Measurements from ENCODE around the gene CBARP. TPM values are rescaled to one million over a fixed set of nuclear protein-coding genes. Genes with fewer than 3 reads are reported as not detected.
"Not testable (repeated sequence)": the region's sequence is repeated elsewhere in the genome, so short reads cannot be mapped to it uniquely, and the experiment has no call there.

CBARP gene
- polyA plus RNA-seq, 1 donor = 1.4 TPM

DNA sequence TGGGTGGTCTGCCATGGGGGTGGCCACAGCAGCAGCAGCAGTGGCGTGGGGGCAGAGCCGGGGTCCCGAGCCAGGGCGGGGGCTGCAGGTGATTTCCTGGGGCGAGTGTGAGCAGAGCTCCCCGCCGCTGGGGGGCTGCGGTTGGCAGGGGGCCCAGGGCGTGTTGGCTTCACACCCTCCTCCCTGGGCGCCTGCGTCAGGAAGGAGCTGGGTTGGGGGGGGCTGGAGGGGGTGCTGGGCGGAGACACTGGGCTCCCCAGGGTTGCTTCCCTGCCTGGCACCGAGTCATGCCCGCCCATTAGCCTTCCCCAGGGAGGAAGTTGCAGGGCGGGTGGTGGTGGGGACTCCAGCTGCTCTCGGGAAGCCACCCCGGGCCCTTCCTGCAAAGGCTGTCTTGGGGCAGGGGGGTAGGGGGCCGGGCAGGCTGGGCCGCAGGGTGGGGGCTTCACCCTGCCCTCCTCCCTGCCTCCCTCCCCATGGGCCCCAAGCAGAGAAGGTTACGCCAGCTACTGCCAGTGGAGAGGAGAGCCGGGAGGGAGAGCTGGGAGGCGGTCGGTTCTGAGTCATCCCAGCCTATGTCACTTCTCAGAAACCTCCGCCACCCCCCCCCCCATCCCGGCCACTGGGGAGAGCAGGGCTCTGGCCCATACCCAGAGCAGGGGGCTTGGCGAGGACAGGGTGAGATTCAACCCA lies 15.2 kb upstream of the CBARP start:
- DNase-seq = no peak

GRCh38 chr19:1252221-1252820 lies 14.5 kb upstream of the CBARP start:
- no peak for DNase-seq

DNA sequence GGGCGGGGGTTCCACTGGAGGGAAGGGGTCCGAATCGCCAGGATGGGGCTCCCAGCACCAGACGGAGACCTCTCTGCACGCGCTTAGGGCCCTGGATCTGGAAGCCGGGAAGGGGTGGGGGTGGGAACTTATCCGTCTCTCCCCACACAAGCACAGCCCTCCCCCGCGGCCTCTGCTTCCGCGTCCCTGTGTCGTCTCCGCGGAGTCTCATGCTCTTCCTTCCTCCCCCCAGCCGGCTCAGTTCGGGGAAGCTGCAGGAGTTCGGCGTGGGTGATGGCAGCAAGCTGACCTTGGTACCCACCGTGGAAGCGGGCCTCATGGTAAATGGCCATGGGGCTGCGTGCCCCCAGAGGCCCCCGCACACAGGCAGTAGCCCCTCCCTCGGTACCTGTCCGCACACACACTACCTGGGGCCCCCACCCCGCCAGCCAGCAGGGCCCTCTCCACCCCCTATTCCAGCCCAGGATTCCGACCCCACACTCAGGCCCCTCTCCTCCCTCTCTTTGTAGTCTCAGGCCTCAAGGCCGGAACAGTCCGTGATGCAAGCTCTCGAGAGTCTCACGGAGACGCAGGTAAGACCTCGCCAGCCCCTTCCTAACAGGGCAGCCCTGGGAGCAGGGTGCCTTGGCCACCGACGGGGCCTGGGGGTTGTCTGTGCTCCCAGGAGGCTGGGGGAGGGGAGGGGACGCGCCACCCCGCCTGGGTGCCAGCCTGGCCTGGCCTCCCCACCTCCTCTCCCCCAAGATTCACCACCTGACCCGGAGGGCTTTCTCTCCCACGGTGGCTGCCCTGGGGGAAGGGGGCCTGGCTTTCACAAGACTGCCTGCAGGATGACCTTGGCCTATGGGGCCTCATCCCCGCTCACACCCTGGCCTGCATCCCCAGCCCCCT lies 13.8 kb upstream of the CBARP start:
- no peak for DNase-seq

DNA sequence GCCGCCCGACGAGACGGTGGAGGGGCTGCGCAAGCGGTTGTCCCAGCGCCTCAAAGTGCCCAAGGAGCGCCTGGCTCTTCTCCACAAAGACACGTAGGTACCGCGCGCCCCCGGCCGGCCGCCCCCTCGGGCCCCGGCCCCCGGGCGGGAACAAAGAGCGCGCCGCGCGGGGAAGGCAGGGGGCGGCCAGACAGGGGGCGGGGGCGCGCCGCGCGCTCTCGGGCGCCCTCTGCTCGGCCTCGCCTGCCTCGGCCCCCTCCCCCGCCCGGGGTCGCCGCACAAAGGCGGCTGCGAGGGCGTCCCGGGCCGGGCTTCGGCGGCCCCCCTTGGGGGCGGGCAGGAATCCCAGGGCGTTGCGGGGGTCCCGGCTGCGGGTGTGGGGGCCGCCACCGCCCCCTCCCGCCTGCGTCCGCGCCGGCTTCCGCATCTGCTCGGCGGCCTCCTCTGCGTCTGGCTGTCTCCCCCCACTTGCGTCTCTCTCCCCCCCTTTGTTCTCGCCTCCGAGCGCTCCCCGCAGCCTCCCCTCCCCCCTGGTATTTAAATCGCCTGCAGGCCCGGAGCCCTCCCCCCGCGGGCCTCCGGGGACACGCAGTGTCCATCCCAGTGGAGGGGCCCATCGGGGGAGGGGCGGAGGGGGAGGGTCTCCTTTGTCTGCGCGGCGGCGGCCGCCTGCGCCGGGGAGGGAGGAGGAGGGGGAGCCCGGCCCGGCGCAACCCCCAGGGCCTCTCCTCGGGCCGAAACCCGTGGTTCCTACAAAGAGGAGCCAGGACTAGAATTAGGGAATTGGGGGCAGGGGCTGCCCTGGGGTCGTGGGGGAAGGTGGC lies 12.8 kb upstream of the CBARP start:
- no peak for DNase-seq

- no peak for DNase-seq
These were observed 12.2 kb upstream of the CBARP start for GRCh38 chr19:1249990-1250436.

GRCh38 chr19:1249298-1249989 lies 11.6 kb upstream of the CBARP start:
- peak; percentile 97 for DNase-seq

- DNase-seq = no peak
These were observed 11.0 kb upstream of the CBARP start for GRCh38 chr19:1248786-1249297.

GRCh38 chr19:1248139-1248785 lies 10.5 kb upstream of the CBARP start, which contains the start of gene MIDN:
TSS of gene MIDN (plus strand) at chr19:1248583. CDS start at chr19:1250297, 1,714 bp downstream.
- DNase-seq = no peak

- no peak for DNase-seq
These were observed 9.9 kb upstream of the CBARP start for GRCh38 chr19:1247748-1248138.

- not testable (repeated sequence) for DNase-seq
These were observed 8.7 kb upstream of the CBARP start for GRCh38 chr19:1246265-1247087.

DNA sequence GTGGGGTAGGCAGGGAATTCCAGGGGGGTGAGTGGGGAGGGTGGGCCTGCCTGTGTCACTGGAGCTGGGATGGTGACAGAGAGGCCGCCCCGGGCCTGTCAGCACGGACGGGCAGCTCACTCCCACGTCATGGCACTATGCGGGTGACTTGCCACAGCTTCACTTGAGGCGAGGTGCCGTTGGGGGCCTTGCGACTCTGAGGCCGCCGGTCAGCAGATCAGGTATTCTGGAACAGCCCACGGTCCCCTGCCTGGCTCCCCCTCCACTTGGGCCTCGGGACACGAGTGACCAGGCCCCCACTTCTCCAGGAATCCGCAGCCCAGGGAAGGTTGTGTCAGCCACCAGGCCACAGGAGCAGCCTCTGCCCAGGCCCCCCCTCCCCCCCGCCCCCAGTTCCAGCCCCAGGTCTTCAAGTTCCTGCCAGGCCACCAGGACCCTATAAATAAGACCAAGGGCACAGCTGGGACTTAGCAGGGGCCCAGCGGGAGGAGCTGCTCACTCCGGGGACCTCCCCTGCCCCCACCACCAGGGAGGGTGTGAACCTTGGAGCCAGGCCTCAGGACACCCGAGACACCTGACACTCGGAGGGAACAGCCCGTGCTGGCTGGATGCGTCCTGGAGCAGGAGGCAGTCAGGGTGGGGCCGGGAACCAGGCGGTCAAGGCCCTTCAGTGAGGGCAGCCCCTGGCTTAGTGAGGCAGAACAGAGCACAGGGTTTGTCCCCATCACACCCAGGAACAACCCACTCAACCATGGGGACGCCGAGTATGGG lies 7.9 kb upstream of the CBARP start:
- DNase-seq = no peak

DNA sequence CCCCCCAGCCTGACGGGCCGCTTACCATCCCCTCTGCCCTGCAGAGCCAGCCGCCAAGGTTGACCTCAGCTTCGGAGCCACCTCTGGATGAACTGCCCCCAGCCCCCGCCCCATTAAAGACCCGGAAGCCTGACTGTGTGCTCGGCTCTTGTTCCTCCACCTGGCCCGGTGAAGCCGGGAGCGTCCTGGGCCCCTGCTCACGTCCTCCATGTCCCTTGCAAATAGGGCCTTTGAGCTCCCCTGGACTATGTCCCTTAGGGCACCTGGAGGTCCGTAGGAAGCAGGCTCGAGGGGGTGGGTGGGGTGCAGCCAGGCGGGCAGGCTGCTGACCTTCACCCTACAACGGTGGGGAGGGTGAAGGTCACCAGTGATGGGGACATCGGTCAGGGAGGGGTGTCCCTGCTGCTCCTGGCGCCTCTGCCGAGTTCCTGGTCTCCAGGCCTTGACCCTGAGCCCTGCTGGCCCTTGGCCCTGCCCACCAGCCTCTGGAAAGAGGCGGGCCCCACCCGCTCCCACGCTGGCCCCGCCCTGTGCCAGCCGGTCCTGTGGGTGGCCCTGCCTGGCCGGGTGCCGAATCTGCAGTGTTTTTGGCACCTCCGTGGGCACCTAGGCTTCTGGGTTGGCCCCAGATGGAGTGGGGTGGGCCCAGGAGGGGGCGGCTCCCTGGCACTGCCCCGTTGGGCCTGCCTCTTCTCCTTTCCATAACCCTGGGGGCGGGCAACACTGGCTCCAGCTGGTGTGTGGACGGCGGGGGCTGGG lies 7.1 kb upstream of the CBARP start:
- DNase-seq = no peak

- DNase-seq = no peak
These were observed 6.2 kb upstream of the CBARP start for GRCh38 chr19:1243768-1244692.

GRCh38 chr19:1241417-1242095 lies 3.8 kb upstream of the CBARP start, which contains the start of gene ATP5F1D:
TSS of gene ATP5F1D (plus strand) at chr19:1241751. CDS start at chr19:1241851, 100 bp downstream.
- DNase-seq = peak; percentile 86

- no peak for DNase-seq
These were observed 3.1 kb upstream of the CBARP start for GRCh38 chr19:1240925-1241324.
